ENCODE data around the gene GSN. TPM values are rescaled to one million over a fixed set of nuclear protein-coding genes. Genes with fewer than 3 reads are reported as not detected.

Gene GSN
- 1 to 10 TPM; 1.3 to 2.0 (median 1.9) TPM for total RNA-seq

- peak within 1 kb of the TSS; percentile 77 for H3K4me3 Mint-ChIP-seq
- ATAC-seq (peak; percentile 77 to 78), DNase-seq (peak; percentile 35)
- peaks cover 17% of the 10 kb centered on the region for H3K4me1 Mint-ChIP-seq (ENCODE audit: low read depth)
- no peaks in the 10 kb centered on the region for H3K9me3 Mint-ChIP-seq
- no peaks in the 10 kb centered on the region for H3K36me3 Mint-ChIP-seq (ENCODE audit: insufficient read depth)
- H3K27me3 Mint-ChIP-seq (ENCODE audit: low read depth): peaks cover 2% of the 10 kb centered on the region
Observed at GRCh38 chr9:121267689-121268597, at the start of gene GSN. TSS of gene GSN (plus strand) at chr9:121268162. CDS start at chr9:121301972, 33,810 bp downstream.

- Mint-ChIP-seq H3K4me3 (no peak overlapping the region), H3K4me1 (ENCODE audit: low read depth) (no peaks in the 10 kb centered on the region), H3K9me3 (no peaks in the 10 kb centered on the region), H3K27me3 (ENCODE audit: low read depth) (no peaks in the 10 kb centered on the region), H3K36me3 (ENCODE audit: insufficient read depth) (peaks cover 6% of the 10 kb centered on the region)
- ATAC-seq (no peak), DNase-seq (no peak)
Observed at GRCh38 chr9:121218357-121219027, 49.5 kb upstream of the GSN start.

- ATAC-seq (no peak), DNase-seq (no peak)
- Mint-ChIP-seq H3K4me3 (no peak overlapping the region), H3K36me3 (ENCODE audit: insufficient read depth) (peaks cover 6% of the 10 kb centered on the region), H3K9me3 (no peaks in the 10 kb centered on the region), H3K4me1 (ENCODE audit: low read depth) (no peaks in the 10 kb centered on the region), H3K27me3 (ENCODE audit: low read depth) (no peaks in the 10 kb centered on the region)
Observed at GRCh38 chr9:121219530-121219929, 48.4 kb upstream of the GSN start.

DNA sequence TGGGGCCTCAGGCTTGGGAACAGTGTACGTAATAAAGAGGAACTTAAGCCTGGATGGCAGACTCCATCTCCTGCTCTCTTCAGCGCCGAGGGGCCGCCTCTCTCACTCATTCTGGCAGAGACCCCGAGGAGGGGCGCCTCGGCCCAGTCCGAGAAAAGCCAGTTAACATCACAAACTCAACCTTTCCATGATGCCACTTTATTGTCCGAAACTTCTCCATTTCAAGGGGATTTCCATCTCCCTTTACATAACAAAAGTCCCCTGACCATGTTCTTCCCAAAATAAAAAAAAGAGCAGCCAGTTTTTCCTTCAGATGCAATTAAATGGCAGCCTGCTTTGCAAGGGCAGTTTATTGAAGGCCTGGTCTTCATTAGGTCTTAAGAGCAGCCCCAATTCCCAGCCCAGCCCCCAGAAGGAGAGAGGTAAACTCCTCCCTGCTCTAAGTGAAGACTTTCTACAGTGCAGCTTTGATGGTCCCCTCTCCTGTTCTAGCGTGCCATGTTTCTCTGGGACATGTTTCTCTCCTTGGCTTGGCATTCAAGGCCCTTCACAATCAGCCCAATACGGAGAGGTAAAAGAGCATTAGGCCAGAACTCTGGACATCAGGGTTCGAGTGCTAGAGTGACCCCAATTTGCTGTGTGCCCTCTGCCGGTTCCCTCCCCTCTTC, 46.8 kb upstream of the GSN start:
- no peaks in the 10 kb centered on the region for H3K27me3 Mint-ChIP-seq (ENCODE audit: low read depth)
- peaks cover 5% of the 10 kb centered on the region for H3K36me3 Mint-ChIP-seq (ENCODE audit: insufficient read depth)
- no peaks in the 10 kb centered on the region for H3K4me1 Mint-ChIP-seq (ENCODE audit: low read depth)
- no peak overlapping the region for H3K4me3 Mint-ChIP-seq
- H3K9me3 Mint-ChIP-seq: no peaks in the 10 kb centered on the region
- no peak for DNase-seq
- no peak for ATAC-seq

DNA sequence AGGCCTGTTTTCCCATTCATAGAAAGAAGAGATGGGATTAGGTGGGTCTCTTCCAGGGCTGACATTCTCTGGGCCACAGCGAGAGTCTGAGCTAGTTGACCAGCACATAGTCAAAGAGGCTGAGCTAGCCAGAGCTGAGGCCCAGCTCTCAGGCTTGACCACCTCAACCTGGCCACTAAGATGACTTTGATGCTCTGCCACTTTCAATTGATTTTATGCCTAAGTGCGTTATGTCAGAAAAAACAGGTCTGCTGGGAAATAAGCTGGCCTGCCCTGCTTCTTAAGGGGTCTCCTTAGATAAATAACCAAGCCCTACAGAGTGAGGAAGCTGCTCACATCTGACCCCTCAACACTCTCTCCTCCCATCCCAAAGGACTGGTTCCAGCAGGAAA, 46.3 kb upstream of the GSN start:
- no peaks in the 10 kb centered on the region for H3K27me3 Mint-ChIP-seq (ENCODE audit: low read depth)
- DNase-seq (no peak), ATAC-seq (no peak)
- no peaks in the 10 kb centered on the region for H3K9me3 Mint-ChIP-seq
- H3K4me1 Mint-ChIP-seq (ENCODE audit: low read depth): no peaks in the 10 kb centered on the region
- no peak overlapping the region for H3K4me3 Mint-ChIP-seq
- H3K36me3 Mint-ChIP-seq (ENCODE audit: insufficient read depth): peaks cover 3% of the 10 kb centered on the region

DNA sequence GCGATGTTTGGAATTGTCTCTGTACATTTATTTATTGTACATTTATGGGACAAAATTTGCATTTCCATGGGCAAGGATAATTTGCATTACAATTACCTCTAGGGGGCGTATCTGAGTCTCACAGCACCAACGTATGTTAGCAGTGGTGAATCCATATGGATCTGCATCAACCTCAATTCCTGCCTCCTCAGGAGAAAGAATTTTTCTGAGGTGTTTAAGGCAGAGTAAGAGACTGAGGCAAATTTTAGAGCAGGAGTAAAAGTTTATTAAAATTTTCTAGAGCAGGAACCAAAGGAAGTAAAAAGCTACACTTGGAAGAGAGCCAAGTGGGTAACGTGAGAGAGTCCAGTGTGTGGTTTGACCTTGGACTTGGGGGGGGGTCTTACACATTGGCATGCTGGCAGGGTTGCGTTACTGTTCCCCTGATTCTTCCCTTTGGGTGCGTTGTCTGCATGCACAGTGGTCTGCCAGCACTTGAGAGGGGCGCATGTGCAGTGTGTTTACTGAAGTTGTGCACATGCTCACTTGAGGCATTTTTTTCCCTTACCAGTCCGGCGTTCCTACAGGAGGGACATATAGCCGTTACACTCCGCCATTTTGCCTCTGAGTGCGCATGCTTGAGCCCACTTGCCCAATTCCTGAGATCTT, 45.3 kb upstream of the GSN start:
- DNase-seq (no peak), ATAC-seq (no peak)
- H3K4me3 Mint-ChIP-seq: no peak overlapping the region
- H3K9me3 Mint-ChIP-seq: no peaks in the 10 kb centered on the region
- H3K4me1 Mint-ChIP-seq (ENCODE audit: low read depth): no peaks in the 10 kb centered on the region
- H3K27me3 Mint-ChIP-seq (ENCODE audit: low read depth): no peaks in the 10 kb centered on the region
- H3K36me3 Mint-ChIP-seq (ENCODE audit: insufficient read depth): peaks cover 3% of the 10 kb centered on the region

DNA sequence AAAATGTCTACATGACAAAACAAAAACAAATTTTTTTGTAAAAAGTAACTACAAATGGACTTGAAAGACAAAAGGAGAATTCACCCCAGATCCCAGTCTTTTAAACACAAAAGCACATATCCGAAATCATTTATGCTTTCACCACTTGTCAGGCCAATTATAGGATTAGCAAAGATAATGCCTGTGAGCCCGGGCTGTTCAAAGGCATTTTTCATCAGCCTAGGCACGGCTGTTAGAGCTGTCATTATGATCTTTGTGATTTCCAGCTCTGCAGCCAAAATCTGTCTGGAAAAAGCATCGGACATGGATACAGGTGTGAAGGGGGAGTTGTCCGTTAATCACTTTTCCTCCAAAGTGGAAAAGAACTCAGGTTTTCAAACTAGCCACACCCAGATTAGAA, 42.7 kb upstream of the GSN start:
- DNase-seq (no peak), ATAC-seq (no peak)
- peaks cover 2% of the 10 kb centered on the region for H3K4me1 Mint-ChIP-seq (ENCODE audit: low read depth)
- no peaks in the 10 kb centered on the region for H3K27me3 Mint-ChIP-seq (ENCODE audit: low read depth)
- H3K9me3 Mint-ChIP-seq: no peaks in the 10 kb centered on the region
- H3K36me3 Mint-ChIP-seq (ENCODE audit: insufficient read depth): peaks cover 2% of the 10 kb centered on the region
- H3K4me3 Mint-ChIP-seq: no peak overlapping the region

GRCh38 chr9:121226175-121226574, 41.8 kb upstream of the GSN start:
- Mint-ChIP-seq H3K4me1 (ENCODE audit: low read depth) (peaks cover 2% of the 10 kb centered on the region), H3K9me3 (no peaks in the 10 kb centered on the region), H3K4me3 (no peak overlapping the region), H3K27me3 (ENCODE audit: low read depth) (no peaks in the 10 kb centered on the region), H3K36me3 (ENCODE audit: insufficient read depth) (peaks cover 5% of the 10 kb centered on the region)
- DNase-seq (no peak), ATAC-seq (no peak)

- H3K9me3 Mint-ChIP-seq: no peaks in the 10 kb centered on the region
- peaks cover 2% of the 10 kb centered on the region for H3K4me1 Mint-ChIP-seq (ENCODE audit: low read depth)
- H3K4me3 Mint-ChIP-seq: no peak overlapping the region
- ATAC-seq (no peak), DNase-seq (no peak)
- no peaks in the 10 kb centered on the region for H3K27me3 Mint-ChIP-seq (ENCODE audit: low read depth)
- H3K36me3 Mint-ChIP-seq (ENCODE audit: insufficient read depth): peaks cover 8% of the 10 kb centered on the region
Observed at GRCh38 chr9:121227862-121228261, 40.1 kb upstream of the GSN start.

DNA sequence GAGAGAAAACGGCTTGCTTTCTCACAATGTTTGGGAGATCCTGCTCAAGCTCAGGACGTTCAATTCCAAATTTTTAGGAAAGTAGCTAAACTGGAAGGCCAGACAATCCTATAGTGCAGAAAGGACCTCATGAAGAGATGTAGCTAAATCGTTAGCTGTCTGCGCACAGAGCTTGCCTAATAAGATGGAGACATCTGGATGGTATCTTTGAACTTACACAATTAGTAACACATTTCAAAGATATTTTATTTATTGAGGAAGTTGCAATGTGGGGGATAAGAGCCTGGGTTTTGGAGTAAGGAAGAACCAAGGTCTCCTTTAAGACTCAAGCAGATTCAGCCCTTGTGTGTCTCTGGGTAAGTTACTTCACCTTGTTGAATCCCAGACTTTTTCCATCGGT, 37.7 kb upstream of the GSN start:
- no peak for DNase-seq
- Mint-ChIP-seq H3K4me3 (no peak overlapping the region), H3K36me3 (ENCODE audit: insufficient read depth) (peaks cover 8% of the 10 kb centered on the region), H3K4me1 (ENCODE audit: low read depth) (peaks cover 2% of the 10 kb centered on the region), H3K9me3 (no peaks in the 10 kb centered on the region), H3K27me3 (ENCODE audit: low read depth) (no peaks in the 10 kb centered on the region)
- no peak for ATAC-seq

DNA sequence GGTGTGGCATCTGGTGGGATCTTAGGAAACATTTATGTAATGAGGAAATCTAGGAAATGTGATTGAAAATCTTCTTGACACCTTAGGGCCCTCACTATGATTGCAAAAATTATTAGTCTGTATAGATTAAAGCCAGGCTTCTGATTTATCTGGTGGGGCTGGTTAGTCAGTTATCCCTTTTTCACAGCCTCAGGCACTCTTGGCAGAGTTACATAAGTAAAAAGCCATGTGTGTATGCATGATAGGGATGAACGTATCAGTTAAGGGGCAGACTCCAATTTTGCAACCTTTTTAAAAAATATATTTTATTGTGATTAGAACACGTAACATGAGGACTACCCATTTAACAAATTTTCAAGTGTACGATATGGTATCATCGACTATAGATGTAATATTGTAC, 35.7 kb upstream of the GSN start:
- Mint-ChIP-seq H3K4me3 (no peak overlapping the region), H3K27me3 (ENCODE audit: low read depth) (no peaks in the 10 kb centered on the region), H3K9me3 (no peaks in the 10 kb centered on the region), H3K4me1 (ENCODE audit: low read depth) (peaks cover 2% of the 10 kb centered on the region), H3K36me3 (ENCODE audit: insufficient read depth) (peaks cover 8% of the 10 kb centered on the region)
- no peak for DNase-seq
- ATAC-seq: no peak

- H3K4me1 Mint-ChIP-seq (ENCODE audit: low read depth): no peaks in the 10 kb centered on the region
- no peaks in the 10 kb centered on the region for H3K27me3 Mint-ChIP-seq (ENCODE audit: low read depth)
- no peak for ATAC-seq
- H3K36me3 Mint-ChIP-seq (ENCODE audit: insufficient read depth): peaks cover 14% of the 10 kb centered on the region
- H3K9me3 Mint-ChIP-seq: no peaks in the 10 kb centered on the region
- no peak for DNase-seq
- no peak overlapping the region for H3K4me3 Mint-ChIP-seq
Observed at GRCh38 chr9:121233906-121234831, 33.8 kb upstream of the GSN start.

DNA sequence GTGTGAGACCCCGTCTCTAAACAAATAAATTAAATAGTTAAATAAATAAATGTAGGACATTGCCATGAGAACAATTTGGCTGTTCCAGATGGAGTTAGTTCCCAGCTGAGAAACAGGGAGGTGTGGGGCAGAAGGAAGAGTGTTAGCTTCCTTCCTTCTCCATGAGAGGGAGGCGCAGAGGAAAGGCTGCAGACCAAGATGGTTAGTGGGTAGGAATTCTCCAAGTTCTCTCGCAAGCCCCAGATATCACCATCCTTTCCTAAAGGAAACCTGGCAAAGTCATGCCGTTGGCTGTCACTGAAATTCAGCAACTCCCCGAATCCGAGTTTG, 33.2 kb upstream of the GSN start:
- Mint-ChIP-seq H3K4me3 (no peak overlapping the region), H3K4me1 (ENCODE audit: low read depth) (no peaks in the 10 kb centered on the region), H3K9me3 (no peaks in the 10 kb centered on the region), H3K36me3 (ENCODE audit: insufficient read depth) (peaks cover 14% of the 10 kb centered on the region), H3K27me3 (ENCODE audit: low read depth) (no peaks in the 10 kb centered on the region)
- DNase-seq (no peak), ATAC-seq (no peak)

Measured in activated T-cell treated with anti-CD3 and anti-CD28 coated beads, Interleukin-2, amount 50 U/mL, for 4 hours (primary cell).